Measurements from ENCODE around the gene ASB4.

DNA sequence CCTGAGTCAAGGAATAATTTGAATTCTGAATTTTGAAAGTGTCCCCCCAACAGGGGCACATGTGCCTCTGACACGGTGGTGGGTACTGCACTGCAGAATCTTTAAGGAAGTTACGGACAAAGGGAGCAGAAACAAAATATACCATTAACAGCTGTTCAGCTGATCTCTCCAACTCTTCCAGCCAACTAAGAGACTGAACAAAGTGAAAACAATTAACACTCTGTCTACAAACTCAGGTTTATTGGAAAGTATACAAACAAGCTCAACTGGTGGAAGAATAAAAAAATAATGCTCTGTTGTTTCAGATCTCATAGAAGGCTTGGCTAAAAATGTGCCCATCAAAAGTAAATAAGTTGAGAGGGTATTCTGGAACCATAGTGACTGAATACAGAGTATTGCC, 34.4 kb downstream of the ASB4 start:
- TF ChIP-seq POLR2A (IDR thresholded peaks at IDR 0.05) (no peak), EP300 (IDR thresholded peaks at IDR 0.05) (no peak)
- TF ChIP-seq, protein P1, sequence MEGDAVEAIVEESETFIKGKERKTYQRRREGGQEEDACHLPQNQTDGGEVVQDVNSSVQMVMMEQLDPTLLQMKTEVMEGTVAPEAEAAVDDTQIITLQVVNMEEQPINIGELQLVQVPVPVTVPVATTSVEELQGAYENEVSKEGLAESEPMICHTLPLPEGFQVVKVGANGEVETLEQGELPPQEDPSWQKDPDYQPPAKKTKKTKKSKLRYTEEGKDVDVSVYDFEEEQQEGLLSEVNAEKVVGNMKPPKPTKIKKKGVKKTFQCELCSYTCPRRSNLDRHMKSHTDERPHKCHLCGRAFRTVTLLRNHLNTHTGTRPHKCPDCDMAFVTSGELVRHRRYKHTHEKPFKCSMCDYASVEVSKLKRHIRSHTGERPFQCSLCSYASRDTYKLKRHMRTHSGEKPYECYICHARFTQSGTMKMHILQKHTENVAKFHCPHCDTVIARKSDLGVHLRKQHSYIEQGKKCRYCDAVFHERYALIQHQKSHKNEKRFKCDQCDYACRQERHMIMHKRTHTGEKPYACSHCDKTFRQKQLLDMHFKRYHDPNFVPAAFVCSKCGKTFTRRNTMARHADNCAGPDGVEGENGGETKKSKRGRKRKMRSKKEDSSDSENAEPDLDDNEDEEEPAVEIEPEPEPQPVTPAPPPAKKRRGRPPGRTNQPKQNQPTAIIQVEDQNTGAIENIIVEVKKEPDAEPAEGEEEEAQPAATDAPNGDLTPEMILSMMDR (IDR thresholded peaks at IDR 0.05): no peak

Measured in stomach (tissue), 4 donors.